Astrocyte of the hippocampus (primary cell): ENCODE results near the gene PGAP3.
"Not testable (repeated sequence)": the region's sequence is repeated elsewhere in the genome, so short reads cannot be mapped to it uniquely, and the experiment has no call there.

Experiments
- DNase-seq: peaks from one replicate; pipeline ENCODE4 v3.0.0; 2011; ENCODE audit warnings: low read depth, low spot score

Gene PGAP3, protein sequence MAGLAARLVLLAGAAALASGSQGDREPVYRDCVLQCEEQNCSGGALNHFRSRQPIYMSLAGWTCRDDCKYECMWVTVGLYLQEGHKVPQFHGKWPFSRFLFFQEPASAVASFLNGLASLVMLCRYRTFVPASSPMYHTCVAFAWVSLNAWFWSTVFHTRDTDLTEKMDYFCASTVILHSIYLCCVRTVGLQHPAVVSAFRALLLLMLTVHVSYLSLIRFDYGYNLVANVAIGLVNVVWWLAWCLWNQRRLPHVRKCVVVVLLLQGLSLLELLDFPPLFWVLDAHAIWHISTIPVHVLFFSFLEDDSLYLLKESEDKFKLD

DNA sequence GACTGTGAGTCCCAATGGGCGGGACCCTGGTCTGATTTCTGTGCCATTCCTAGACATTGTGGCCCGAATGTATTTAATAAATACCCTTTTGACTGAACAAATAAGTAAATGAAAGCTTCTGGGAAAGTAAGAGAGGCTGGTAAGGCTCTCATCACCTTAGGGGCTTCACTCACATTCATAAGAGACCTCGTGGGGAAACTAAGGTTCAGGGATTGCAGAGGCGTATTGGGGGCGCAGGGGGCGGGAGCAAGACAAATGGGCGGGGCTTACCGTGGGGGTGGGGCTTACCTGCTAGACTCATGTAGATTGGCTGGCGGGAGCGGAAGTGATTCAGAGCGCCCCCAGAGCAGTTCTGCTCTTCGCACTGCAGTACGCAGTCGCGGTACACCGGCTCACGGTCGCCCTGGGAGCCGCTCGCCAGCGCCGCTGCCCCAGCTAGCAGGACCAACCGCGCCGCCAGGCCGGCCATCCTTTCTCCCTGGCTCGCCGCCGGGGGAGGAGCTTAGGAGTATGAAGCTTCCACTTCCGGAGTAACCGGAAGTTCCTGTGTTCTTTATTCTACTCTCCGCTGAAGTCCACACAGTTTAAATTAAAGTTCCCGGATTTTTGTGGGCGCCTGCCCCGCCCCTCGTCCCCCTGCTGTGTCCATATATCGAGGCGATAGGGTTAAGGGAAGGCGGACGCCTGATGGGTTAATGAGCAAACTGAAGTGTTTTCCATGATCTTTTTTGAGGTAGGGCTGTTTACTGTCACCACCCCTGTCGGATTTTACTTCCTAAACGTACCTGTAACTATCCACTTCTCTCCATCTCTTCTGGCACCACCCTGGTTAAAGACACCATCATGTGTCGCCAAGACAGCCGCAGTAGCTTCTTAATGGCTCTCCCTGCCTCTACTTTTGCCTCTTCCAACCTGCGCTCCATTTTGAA lies at the start of gene PGAP3:
Gene PGAP3, minus strand, starts transcription at position 512 of the 929 bp plus-strand sequence. Its CDS starts 43 bp downstream, at position 469.
- peak; percentile 95 for DNase-seq

DNA sequence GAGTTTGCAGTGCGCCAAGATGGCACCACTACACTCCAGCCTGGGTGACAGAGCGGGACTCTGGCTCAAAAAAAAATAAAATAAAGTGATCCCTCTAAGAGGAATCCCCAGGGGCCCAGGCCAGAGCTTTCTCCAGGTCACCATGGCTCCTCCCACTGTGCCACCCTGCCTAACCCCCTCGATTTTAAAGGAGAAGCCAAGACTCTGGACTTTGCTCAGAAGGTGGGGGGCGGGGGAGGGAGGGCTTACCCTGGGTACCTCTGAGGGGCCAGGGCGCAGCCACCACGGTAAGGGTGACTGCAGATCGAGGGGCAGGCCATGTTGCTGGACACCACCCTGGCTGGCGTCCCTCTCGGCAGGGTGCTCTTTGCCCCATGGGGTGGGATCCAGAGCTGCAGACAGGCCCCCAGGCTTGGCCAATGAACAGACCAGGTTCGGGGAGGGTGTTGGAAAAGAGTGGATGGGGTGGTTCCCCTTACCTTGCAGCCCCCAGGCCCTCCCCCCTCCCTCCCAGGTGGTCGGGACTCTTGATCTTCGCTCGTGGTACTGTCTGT lies 49.4 kb upstream of the PGAP3 start:
- no peak for DNase-seq

- no peak for DNase-seq
Observed at GRCh38 chr17:39736319-39737165, 48.7 kb upstream of the PGAP3 start.

DNA sequence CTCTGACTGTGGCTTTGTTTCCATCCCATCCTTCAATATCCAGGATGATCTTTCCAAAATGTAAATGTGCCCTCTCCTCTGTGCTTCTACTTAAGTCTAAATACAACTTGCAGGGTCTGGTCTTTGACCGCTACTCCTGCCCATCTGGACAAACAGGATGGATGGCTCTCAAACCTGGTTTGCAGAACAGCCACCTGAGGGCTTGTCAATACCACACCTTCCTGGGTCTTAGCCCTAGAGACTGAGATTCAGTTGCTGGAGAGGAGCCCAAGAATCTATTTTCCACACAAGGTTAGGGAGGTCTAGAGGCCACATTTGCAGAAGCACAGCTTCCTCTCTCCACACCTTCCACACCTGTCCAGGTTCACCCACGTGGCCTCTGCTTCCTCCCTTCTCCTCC lies 48.0 kb upstream of the PGAP3 start:
- no peak for DNase-seq

GRCh38 chr17:39732586-39732985 lies 44.7 kb upstream of the PGAP3 start:
- DNase-seq = no peak

DNA sequence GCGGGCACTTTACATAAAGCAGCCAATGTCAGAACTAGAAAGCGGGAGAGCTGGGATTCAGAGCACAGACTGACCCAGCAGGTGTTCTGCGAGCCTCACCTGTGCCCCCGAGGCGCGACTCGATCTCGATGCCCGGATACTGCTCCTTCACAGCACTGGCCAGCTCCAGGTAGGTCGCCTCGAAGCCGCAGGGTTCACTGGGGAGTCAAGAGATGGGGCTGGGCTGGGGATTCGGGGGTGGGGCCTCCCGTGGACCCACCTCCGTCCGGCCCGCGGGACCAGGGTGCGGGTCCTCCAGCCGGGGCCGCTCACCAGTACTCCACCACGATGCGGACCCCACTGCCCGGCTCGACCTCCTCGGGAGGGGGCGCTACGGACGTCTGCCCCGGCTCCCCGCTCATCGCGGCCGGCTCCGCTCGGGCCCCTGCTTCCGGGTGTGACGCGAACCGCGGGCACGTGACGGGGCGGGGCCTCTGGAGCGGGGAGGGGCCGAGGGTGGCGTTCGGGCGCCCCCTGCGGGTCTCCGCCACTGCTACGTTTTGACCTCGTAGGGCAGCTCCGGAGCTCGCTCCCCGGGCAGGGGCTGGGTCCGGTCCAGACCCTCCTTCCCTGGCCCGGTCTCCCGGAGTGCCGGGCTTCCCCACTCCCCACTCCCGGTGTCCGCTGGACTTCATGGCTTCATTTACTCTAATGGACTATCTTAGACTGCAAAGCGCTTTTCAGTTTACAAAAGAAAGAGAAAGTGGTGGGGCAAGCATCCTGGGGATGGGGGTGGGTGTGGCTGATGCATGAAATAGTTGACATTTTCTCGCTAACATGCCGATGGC lies 42.5 kb upstream of the PGAP3 start, which contains the start of gene MIEN1:
Gene MIEN1, minus strand, starts transcription at position 438 of the 827 bp plus-strand sequence. Its CDS starts 37 bp downstream, at position 401.
- peak; percentile 95 for DNase-seq

DNA sequence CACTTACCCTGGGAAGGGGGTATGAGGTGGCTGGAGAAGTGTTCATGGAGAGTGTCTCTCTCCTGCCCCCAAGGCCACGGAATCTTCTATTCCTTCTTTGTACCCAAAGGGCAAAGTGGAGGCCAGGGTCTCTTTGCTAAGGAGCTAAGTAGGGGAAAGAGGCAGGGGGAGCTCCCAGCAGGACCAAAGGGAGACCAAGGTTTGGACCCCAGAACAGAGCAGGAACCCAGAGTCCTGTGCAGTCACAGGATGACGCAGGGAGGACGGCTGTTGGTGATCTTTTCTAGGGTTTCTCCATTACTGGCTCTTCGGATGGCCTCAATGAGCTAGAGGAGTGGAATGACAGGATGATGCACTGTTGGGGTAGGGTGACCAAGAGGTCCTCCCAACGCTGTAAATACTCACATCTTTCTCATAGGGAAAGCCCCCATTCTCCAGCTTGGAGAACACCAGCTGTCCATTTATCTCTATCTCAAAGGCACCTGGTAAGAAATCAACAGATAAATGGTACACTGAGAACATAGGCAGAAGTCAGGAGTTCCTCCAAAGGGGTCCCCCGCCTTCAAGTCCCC lies 41.5 kb upstream of the PGAP3 start:
- no peak for DNase-seq

DNA sequence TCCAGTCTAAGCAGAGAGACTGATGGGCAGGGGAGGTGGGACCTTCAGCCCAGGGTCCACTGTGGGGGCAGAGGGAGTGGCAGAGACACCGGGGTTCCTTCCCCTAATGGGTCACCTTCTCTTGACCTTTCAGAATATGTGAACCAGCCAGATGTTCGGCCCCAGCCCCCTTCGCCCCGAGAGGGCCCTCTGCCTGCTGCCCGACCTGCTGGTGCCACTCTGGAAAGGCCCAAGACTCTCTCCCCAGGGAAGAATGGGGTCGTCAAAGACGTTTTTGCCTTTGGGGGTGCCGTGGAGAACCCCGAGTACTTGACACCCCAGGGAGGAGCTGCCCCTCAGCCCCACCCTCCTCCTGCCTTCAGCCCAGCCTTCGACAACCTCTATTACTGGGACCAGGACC lies 39.7 kb upstream of the PGAP3 start:
- DNase-seq = no peak

DNA sequence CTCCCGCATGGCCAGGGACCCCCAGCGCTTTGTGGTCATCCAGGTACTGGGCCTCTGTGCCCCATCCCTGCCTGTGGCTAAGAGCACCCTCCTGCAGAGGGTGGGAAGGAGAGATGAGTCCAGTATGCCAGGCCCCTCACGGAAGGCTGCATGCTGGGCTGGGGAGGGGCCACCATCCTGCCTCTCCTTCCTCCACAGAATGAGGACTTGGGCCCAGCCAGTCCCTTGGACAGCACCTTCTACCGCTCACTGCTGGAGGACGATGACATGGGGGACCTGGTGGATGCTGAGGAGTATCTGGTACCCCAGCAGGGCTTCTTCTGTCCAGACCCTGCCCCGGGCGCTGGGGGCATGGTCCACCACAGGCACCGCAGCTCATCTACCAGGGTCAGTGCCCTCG lies 38.8 kb upstream of the PGAP3 start:
- DNase-seq = no peak

GRCh38 chr17:39725923-39726322 lies 38.1 kb upstream of the PGAP3 start:
- not testable (repeated sequence) for DNase-seq

DNA sequence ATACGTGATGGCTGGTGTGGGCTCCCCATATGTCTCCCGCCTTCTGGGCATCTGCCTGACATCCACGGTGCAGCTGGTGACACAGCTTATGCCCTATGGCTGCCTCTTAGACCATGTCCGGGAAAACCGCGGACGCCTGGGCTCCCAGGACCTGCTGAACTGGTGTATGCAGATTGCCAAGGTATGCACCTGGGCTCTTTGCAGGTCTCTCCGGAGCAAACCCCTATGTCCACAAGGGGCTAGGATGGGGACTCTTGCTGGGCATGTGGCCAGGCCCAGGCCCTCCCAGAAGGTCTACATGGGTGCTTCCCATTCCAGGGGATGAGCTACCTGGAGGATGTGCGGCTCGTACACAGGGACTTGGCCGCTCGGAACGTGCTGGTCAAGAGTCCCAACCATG lies 36.9 kb upstream of the PGAP3 start:
- no peak for DNase-seq

GRCh38 chr17:39722965-39723848 lies 35.4 kb upstream of the PGAP3 start:
- no peak for DNase-seq

DNA sequence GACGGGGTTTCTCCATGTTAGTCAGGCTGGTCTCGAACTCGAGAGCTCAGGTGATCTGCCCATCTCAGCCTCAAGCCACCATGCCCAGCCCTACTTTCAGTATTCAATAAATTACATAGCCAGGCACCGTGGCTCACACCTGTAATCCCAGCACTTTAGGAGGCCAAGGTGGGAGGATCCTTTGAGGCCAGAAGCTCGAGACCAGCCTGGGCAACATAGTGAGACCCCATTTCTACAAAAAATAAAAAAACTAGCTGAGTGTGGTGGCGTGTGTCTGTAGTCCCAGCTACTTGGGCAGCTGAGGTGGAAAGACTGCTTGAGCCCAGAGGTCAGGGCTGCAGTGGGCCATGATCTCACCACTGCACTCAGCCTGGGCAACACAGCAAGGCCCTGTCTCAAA lies 34.2 kb upstream of the PGAP3 start:
- DNase-seq = no peak

- no peak for DNase-seq
Observed at GRCh38 chr17:39719563-39720355, 31.9 kb upstream of the PGAP3 start.

DNA sequence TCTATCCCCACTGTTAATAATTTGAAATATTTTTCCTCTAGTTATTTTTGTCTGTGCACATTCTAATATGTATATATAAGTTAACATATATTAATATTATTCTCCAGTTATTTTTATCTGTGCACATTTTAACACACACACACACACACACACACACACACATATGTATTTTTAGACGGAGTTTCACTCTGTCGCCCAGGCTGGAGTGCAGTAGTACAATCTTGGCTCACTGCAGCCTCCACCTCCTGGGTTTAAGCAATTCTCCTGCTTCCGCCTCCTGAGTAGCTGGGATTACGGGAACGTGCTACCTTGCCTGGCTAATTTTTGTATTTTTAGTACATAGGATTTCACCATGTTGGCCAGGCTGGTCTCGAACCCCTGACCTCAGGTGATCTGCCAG lies 29.8 kb upstream of the PGAP3 start:
- DNase-seq = no peak

- DNase-seq = no peak
Observed at GRCh38 chr17:39716879-39717536, 29.2 kb upstream of the PGAP3 start.

GRCh38 chr17:39716073-39716818 lies 28.4 kb upstream of the PGAP3 start:
- no peak for DNase-seq
